Heart left ventricle (tissue), 16 donors: ENCODE measurements around the gene IL22. TPM values are rescaled to one million over a fixed set of nuclear protein-coding genes. Genes with fewer than 3 reads are reported as not detected.

ENCODE experiments used
- ATAC-seq, 4 donors: fragments of 200-7000 bp; cut with Tn5 transposase; one replicate each; pipeline ENCODE4 v1.9.1; 2020 to 2022; ENCODE audit warnings: moderate library complexity in 4 of 4, mild to moderate bottlenecking in 3 of 4, moderate number of reproducible peaks in 1 of 4
- DNase-seq, 5 donors: peaks; one replicate each; pipeline ENCODE4 v3.0.0-alpha.2; 2020
- H3K27ac ChIP-seq, 12 donors: fragments of 200-600 bp; sonication (generic) in 4 of 12; one replicate each; pipeline versions ENCODE4 v1.5.0 to v1.8.0; 2016 to 2022; ENCODE audit warnings: mild to moderate bottlenecking in 2 of 12
- H3K27me3 ChIP-seq, 9 donors: fragments of 200-600 bp; sonication (generic) in 2 of 9; one replicate each; pipeline versions ENCODE4 v1.5.1 to v1.8.0; 2016 to 2022; ENCODE audit warnings: mild to moderate bottlenecking in 3 of 9
- H3K36me3 ChIP-seq, 9 donors: fragments of 200-600 bp; sonication (generic) in 2 of 9; one replicate each; pipeline versions ENCODE4 v1.5.0 to v1.8.0; 2018 to 2022; ENCODE audit warnings: mild to moderate bottlenecking in 2 of 9
- H3K4me1 ChIP-seq, 12 donors: fragments of 200-600 bp; sonication (generic) in 4 of 12; one replicate each; pipeline versions ENCODE4 v1.5.0 to v1.8.0; 2016 to 2022; ENCODE audit warnings: mild to moderate bottlenecking in 3 of 12
- H3K4me3 ChIP-seq, 12 donors: fragments of 200-600 bp; sonication (generic) in 4 of 12; one replicate each; pipeline versions ENCODE4 v1.5.0 to v1.8.0; 2017 to 2022; ENCODE audit warnings: mild to moderate bottlenecking in 9 of 12, moderate library complexity in 4 of 12
- H3K9me3 ChIP-seq, 12 donors: fragments of 200-600 bp; sonication (generic) in 4 of 12; one replicate each; pipeline versions ENCODE4 v1.5.0 to v1.8.0; 2016 to 2022; ENCODE audit warnings: mild to moderate bottlenecking in 1 of 12
- CTCF ChIP-seq, 12 donors: fragments of 200-600 bp; sonication (generic) in 4 of 12; IDR thresholded peaks; one replicate each; pipeline versions ENCODE4 v1.5.0 to v1.8.0; 2018 to 2022; ENCODE audit warnings: antibody characterized with exemption in 12 of 12, mild to moderate bottlenecking in 5 of 12
- POLR2A ChIP-seq, 2 donors: fragments of 450-650 bp; IDR thresholded peaks; one replicate each; pipeline ENCODE4 v1.6.1; 2017; ENCODE audit warnings: antibody characterized with exemption in 2 of 2, mild to moderate bottlenecking in 2 of 2, moderate library complexity in 2 of 2
- WGBS, 4 donors: extraction: QIAGEN DNeasy Blood & Tissue Kit in 2 of 4; methylation state at CpG; one replicate each; pipeline versions ENCODE4 v1.1.5 to v1.1.7; 2013 to 2018; 5-methylcytosine and 5-hydroxymethylcytosine counted together
- intact Hi-C, 10 donors: fragments of 100-400 bp; cut with DNase I; formaldehyde crosslinking; loops; one replicate each; pipeline versions ENCODE4 v1.11.1 to v1.14.2; 2022
- polyA plus RNA-seq, 2 donors: library from polyadenylated mRNA; stranded (reverse); fragments of 200-250 nt; gene quantifications; one replicate each; pipeline ENCODE4 v1.2.3, GENCODE V29; 2013
- total RNA-seq, 9 donors: library from RNA; depleted of rRNA in 2 of 9; stranded (reverse); fragments of >200 nt in 2 of 9; fragmentation: NEBNext Ultra II Directional in 3 of 9; extraction: Animal tissue kit (Norgen Biotek cat#: 25700) in 3 of 9; gene quantifications; one replicate each; pipeline versions ENCODE4 v1.1.0 to v1.2.4, GENCODE V29; 2016 to 2023
- donor health status: ischemic (EF 13 %, LVEDD 7.1; RV severe dilation, severe dysfunction).
- donor health status: healthy with polysubstance abuse.
- donor health status: DM: no; HTN: yes; CAD: no.
- donor health status: DM: no; HTN: no; CAD: no.
- donor health status: ischemic (EF 25% LVEDD 6.9; RV normal size, moderate dysfunction).
- donor health status: ischemic (EF 25% LVEDD 5.7; RV mildly dilated, moderate dysfunction).
- donor health status: healthy.
- donor health status: DM: yes; HTN: yes; CAD: no.
- donor health status: ischemic (EF 35%, LVEDD 5.7; RV mildly dilated, moderate dysfunction).
- donor health status: nonischemic (EF 11% LVEDD 7.7; RV severe dilation, severe dysfunction).
- donor health status: DM: yes; HTN: yes; CAD: no.
- donor health status: PGD.
- donor health status: ischemic (EF 29% LVEDD 5.4; RV normal size, mild dysfunction).
- donor health status: nonischemic (EF 23%, LVEDD 6.1; RV moderate dilation, normal function).

Gene IL22
- total and polyA plus RNA-seq, 11 donors = not detected

GRCh38 chr12:68227356-68227755 lies 26.0 kb downstream of the IL22 start:
- TF ChIP-seq POLR2A (IDR thresholded peaks at IDR 0.05) (no peak), CTCF (IDR thresholded peaks at IDR 0.05) (no peak)
- Histone ChIP-seq H3K27me3 (no peaks in the 10 kb centered on the region), H3K9me3 (no peaks in the 10 kb centered on the region), H3K36me3 (no peaks in the 10 kb centered on the region), H3K4me1 (peaks cover 0 to 9% (median 0%) of the 10 kb centered on the region in 12 donors), H3K27ac (no peak overlapping the region), H3K4me3 (no peak overlapping the region)
- ATAC-seq (no peak), DNase-seq (no peak)
- intact Hi-C loops = loop anchor here in 1 of 10 donors (10.0 kb wide), 1 partner anchor 457 kb away; the partner anchor contains the start of gene NUP107
- WGBS, 4 donors = 56 to 83% (median 81%) methylated on average over 3 of the region's 3 CpGs

GRCh38 chr12:68225576-68226476 lies 27.6 kb downstream of the IL22 start, which contains the start of gene IL26:
Gene IL26 (minus strand): TSS chr12:68225810. CDS start chr12:68225756, 54 bp downstream.
- DNase-seq (no peak), ATAC-seq (no peak)
- Histone ChIP-seq H3K4me3 (no peak within 1 kb of the TSS), H3K27me3 (no peaks in the 10 kb centered on the region), H3K27ac (peak within 1 kb of the TSS in 1 of 12 donors; percentile 22), H3K9me3 (no peaks in the 10 kb centered on the region), H3K4me1 (peaks cover 0 to 9% (median 0%) of the 10 kb centered on the region in 12 donors), H3K36me3 (no peaks in the 10 kb centered on the region)
- intact Hi-C loops = loop anchor here in 1 of 10 donors (10.0 kb wide), 1 partner anchor 459 kb away; the partner anchor contains the start of gene NUP107
- WGBS, 4 donors = 66 to 77% (median 72%) methylated on average over 8 of the region's 8 CpGs
- no peak for TF ChIP-seq CTCF (IDR thresholded peaks at IDR 0.05)

DNA sequence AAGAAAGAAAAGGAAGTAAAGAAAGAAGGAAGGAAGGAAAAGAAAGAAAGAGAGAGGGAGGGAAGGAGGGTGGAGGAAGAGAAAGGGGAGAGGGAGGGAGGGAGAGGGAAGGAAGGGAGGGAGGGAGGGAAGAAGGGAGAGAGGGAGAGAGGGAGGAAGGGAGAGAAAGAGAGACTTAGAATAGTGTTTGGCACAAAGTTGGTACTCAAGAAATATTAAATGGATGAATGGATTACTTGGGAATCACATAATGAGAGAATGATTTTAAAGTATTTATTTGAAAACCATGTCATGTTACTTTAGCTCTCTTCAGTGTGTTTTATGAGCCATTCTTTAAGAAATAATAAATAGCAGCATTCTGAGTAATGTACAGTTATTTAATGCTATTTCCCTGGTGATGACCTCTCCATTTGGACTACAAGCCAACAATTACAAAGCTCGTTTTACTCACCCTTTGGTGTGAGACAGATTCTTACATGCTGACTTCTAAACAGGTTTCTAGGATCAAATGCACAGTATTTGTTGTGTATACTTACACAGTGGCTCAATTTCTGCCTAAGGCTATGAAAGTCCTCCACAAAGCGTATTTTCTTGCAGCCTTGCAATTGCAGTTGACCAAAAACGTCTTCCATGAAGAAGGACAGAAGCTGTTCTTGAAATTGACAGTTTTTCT lies 28.7 kb downstream of the IL22 start:
- Histone ChIP-seq H3K4me1 (peaks cover 0 to 9% (median 0%) of the 10 kb centered on the region in 12 donors), H3K4me3 (no peak overlapping the region), H3K9me3 (no peaks in the 10 kb centered on the region), H3K27me3 (no peaks in the 10 kb centered on the region), H3K36me3 (no peaks in the 10 kb centered on the region), H3K27ac (peak overlapping the region in 1 of 12 donors; percentile 22)
- TF ChIP-seq CTCF (IDR thresholded peaks at IDR 0.05) (no peak), POLR2A (IDR thresholded peaks at IDR 0.05) (no peak)
- WGBS, 4 donors = 70 to 83% (median 78%) methylated on average over 3 of the region's 3 CpGs
- intact Hi-C loops = loop anchor here in 2 of 10 donors (5.0 to 10.0 kb wide), 2 partner anchors 388 to 460 kb away; partner anchors contain the start of genes NUP107 (in 1 of the 2) and RAP1B (in 1 of the 2)
- ATAC-seq (no peak), DNase-seq (no peak)
